Ovary (tissue), 3 donors: ENCODE data around the gene RBM47.

Experiments used
- CTCF ChIP-seq, 3 donors: fragments of 450-650 bp in 2 of 3; fragments of 200-600 bp in 1 of 3; IDR thresholded peaks; one replicate each; pipeline versions ENCODE4 v1.5.1 to v1.8.0; 2016 to 2022; ENCODE audit warnings: antibody characterized with exemption in 3 of 3, mild to moderate bottlenecking in 1 of 3
- EP300 ChIP-seq: sonication (generic); formaldehyde crosslinking; IDR thresholded peaks from one replicate; pipeline ENCODE4 v1.6.1; 2017; ENCODE audit warnings: antibody characterized with exemption
- POLR2A ChIP-seq: fragments of 450-650 bp; IDR thresholded peaks from one replicate; pipeline ENCODE4 v1.6.1; 2017; ENCODE audit warnings: antibody characterized with exemption, mild to moderate bottlenecking, moderate library complexity
- donor health status: DM: no; HTN: no; CAD: no.

- TF ChIP-seq CTCF (IDR thresholded peaks at IDR 0.05) (no peak), EP300 (no peak), POLR2A (no peak)
Measured at GRCh38 chr4:40628888-40629287, 776 bp downstream of the RBM47 start.
